HG02642 (cell line): ENCODE measurements around the gene SHC1.

ENCODE experiments used
- ATAC-seq: cut with Tn5 transposase; IDR thresholded peaks from one replicate; pipeline ENCODE4 v1.9.1; 2021; ENCODE audit warnings: mild to moderate bottlenecking; ENCODE audit not compliant: unreplicated experiment, poor library complexity

The SHC1 gene

GRCh38 chr1:155008015-155008941 is 37.7 kb upstream of the SHC1 start:
- ATAC-seq, result no peak

GRCh38 chr1:155007251-155007828 is 36.8 kb upstream of the SHC1 start:
- no peak for ATAC-seq

GRCh38 chr1:155006601-155007101 is 36.1 kb upstream of the SHC1 start:
- no peak for ATAC-seq

GRCh38 chr1:155005076-155006011 is 34.8 kb upstream of the SHC1 start:
- ATAC-seq, result no peak

GRCh38 chr1:155004352-155005075 is 34.0 kb upstream of the SHC1 start:
- no peak for ATAC-seq

GRCh38 chr1:155003766-155004351 is 33.3 kb upstream of the SHC1 start:
- no peak for ATAC-seq

- no peak for ATAC-seq
Measured at GRCh38 chr1:155003227-155003765, 32.7 kb upstream of the SHC1 start.

GRCh38 chr1:155002464-155003226 is 32.1 kb upstream of the SHC1 start, which contains the start of gene ZBTB7B:
Gene ZBTB7B (plus strand): TSS chr1:155002802. CDS start chr1:155014661, 11,859 bp downstream.
- peak; percentile 2 for ATAC-seq

GRCh38 chr1:155001675-155002463 is 31.3 kb upstream of the SHC1 start:
- peak; percentile 55 for ATAC-seq

GRCh38 chr1:155001425-155001674 is 30.8 kb upstream of the SHC1 start:
- no peak for ATAC-seq

- peak; percentile 43 for ATAC-seq
Measured at GRCh38 chr1:155000726-155001424, 30.3 kb upstream of the SHC1 start.

- ATAC-seq, result no peak
Measured at GRCh38 chr1:155000411-155000725, 29.8 kb upstream of the SHC1 start.

- no peak for ATAC-seq
Measured at GRCh38 chr1:154999571-155000410, 29.2 kb upstream of the SHC1 start.

GRCh38 chr1:154998818-154999570 is 28.4 kb upstream of the SHC1 start:
- ATAC-seq, result no peak

- ATAC-seq, result no peak
Measured at GRCh38 chr1:154998201-154998780, 27.7 kb upstream of the SHC1 start.
